Fibroblast of skin of left quadriceps (primary cell): ENCODE data around the gene ARID1B.

Experiments
- DNase-seq, 2 experiments: peaks; one replicate each; pipeline ENCODE4 v3.0.0-alpha.2; 2013; ENCODE audit warnings: low read depth in 2 of 2

ARID1B gene

GRCh38 chr6:156773935-156774852, 3.0 kb upstream of the ARID1B start:
- DNase-seq = no peak

GRCh38 chr6:156774863-156775405, 2.2 kb upstream of the ARID1B start:
- no peak for DNase-seq

DNA sequence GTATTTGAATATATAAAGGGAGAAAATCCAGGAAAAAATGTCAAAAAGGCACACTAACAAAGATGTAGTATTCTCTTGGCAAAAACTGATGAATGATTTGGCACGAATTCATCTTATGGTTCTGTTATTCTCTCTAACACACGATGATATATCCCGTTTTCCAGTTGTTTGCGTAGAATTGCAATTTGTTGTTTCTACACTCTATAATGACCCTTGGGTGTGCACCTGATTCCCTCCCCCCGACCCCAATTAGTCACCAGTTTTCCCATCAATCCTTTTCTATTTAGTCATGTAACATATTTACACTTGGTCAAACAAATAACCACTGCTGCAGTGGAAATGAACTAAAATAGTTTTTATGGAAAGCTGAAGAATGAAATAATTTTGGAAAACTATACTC, 1.5 kb upstream of the ARID1B start:
- no peak for DNase-seq

GRCh38 chr6:156776470-156776839, 723 bp upstream of the ARID1B start:
- no peak for DNase-seq

DNA sequence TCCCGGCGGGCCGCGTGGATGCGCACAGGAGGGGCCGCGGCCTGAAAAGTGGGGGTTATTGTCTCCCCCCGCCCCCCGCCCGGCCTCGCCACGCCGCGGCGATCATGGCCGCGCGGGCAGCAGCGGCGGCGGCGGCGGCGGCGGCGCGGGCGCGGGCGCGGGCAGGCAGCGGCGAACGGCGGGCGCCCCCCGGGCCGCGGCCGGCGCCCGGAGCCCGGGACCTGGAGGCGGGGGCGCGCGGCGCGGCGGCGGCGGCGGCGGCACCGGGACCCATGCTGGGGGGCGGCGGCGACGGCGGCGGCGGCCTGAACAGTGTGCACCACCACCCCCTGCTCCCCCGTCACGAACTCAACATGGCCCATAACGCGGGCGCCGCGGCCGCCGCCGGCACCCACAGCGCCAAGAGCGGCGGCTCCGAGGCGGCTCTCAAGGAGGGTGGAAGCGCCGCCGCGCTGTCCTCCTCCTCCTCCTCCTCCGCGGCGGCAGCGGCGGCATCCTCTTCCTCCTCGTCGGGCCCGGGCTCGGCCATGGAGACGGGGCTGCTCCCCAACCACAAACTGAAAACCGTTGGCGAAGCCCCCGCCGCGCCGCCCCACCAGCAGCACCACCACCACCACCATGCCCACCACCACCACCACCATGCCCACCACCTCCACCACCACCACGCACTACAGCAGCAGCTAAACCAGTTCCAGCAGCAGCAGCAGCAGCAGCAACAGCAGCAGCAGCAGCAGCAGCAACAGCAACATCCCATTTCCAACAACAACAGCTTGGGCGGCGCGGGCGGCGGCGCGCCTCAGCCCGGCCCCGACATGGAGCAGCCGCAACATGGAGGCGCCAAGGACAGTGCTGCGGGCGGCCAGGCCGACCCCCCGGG, 637 bp downstream of the ARID1B start:
- no peak for DNase-seq

- DNase-seq = no peak
These were observed 1.5 kb downstream of the ARID1B start for GRCh38 chr6:156778454-156779205.

DNA sequence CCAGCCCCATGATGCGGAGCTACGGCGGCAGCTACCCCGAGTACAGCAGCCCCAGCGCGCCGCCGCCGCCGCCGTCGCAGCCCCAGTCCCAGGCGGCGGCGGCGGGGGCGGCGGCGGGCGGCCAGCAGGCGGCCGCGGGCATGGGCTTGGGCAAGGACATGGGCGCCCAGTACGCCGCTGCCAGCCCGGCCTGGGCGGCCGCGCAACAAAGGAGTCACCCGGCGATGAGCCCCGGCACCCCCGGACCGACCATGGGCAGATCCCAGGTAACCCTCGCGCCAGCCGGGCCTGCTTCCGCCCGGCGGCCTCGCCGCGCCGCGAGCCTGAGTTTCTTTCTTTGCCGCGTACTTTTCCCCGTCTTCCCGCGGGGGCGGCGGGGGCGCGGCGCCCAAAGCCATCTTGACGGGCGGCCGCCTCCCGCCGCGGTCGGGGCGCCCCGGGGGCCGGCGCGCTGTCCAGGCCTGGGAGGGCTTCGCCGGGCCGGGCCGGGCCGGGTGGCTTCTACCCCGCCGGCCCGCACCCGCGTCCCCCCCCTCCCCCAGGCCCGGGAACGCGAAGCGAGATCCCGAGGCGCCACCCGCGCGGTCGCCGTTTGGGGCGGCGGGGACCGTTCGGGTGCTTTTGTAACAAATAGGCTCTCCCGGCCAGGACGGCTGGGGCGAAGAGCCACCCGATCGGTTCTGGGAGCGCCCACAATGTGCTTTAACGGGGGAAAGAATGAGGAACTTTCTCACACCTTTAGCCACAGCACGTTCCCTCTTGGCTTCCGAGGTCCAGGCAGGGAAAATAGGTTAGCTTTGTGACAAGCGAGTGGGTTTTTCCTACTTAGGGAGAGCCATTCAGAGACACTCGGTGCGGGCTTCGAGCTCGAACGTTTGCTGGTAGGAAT, 2.3 kb downstream of the ARID1B start:
- no peak for DNase-seq

DNA sequence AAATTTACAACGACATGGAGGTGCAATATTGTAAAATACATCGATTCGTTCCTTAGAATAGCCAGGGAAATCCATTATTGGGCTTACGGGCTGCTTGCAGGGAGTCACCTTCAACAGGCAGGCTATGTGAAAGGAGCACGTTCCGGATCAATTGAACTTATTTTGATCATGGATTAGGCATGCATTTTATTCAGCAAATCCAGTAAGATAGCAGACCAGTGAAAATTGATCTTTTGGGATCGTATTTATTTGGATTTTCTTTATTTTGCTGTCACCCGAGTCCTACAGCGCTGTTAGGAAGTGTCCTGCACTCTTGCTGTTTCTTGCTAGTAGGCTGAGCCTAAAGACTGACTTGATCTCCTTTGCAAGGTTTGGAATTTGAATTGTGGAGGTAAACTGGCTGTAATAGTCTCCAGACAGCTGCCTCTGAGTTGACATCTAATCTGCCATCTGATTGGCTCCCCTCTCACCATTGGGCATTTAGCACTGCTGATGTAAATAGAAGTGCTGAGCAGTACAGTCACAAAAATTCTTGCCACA, 3.0 kb downstream of the ARID1B start:
- DNase-seq = peak; percentile 82 to 86

DNA sequence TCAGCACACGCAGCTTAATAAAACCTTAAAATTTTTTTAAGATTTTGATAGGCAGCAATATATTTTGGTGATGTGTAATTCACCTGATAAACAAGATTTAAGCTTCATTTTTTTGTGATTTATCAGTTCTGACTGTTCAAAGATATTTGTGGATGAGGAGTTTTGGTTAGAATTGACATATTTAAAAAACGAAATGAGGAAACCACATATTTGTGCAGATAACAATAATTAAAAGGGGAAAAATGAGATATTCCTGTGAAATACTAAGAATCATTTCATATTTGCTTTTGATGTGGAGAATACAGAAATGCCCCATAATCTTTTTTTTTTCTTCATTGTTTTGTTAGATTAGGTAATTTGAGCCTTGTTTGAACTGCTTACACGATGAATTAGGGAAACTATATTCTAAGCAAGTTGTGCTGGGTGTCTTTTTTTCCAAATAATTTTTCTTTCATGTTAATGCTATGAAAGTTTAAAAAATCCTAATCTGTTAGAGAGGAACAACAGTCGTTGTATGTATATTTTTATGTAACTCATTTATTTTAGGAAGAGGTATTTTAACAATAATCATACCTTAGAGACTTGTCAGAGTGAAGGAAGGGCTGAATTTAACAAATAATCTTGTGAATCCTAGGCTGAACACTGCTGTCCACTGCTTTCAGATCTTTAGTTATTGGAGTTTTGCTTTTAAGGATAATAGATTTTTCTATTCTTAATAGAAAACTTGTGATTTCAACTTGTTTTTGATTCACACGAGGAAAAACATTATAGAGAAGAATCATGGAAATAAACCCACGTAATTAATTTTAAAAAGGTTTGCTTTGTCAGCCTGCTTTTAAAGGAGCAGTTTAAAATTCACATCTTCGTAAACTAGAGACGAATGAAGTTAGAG, 4.0 kb downstream of the ARID1B start:
- no peak for DNase-seq

DNA sequence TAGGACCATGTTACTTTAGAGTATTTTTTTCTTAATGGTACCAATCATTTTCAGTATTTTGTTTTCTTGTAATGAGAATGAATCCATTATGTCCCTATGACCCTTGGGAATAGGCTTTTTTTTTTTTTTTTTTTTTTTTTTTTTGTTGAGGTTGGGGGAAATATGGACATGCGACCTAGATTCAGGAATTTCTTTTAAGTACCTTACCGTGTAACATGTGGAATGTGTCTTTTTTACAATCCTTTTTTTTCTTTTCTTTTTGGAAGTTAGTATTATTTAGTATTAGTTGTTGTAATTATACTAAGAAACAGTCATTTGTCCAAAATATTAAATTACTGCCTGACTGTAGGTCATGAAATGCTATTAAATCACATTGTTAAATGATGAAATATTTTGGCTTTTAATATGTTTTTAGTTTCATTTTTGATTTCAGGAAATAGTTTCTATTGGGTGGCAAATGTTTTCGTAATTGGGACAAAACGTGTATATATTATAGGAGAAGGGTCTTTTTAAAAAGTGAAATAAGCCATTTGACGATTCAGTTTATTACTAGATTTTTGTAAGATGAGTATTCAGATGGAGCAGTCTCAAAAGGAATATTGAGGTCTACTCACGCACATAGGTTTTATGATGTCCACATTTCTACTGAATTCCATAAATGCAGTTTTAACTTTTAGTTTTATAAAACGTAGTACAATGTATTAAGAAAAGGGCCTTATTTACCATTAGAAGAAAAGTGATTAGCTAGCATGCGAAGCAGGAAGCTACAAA, 4.9 kb downstream of the ARID1B start:
- DNase-seq = no peak

DNA sequence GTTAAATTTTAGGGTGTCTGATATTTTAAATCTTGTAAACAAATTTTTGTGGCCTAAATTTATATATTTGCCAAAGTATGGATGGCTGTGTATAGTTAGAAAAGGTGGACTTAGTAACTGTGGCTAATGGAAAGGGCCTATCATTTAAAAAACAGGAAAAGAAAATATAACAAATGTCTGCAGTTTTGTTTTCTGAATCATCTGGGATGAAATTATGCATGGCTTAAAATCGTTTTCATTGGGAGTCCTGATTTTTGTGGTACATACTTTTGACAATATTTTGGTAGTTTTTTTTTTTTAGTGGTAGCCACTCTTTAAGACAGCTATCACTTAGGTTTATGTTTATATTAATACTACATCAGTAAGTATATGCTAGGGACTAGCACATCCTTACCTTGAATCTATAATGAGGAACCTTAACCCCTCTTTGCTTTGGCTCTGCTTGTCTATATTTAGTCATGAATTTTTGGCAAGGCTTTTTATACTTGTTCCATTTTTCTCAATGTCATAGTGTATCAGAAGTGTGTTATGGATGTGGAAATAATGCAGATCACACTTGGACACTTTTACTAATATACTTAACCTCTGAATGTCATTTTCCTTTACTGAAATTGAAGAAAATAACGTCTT, 5.6 kb downstream of the ARID1B start:
- DNase-seq = no peak

GRCh38 chr6:156783958-156784357, 6.8 kb downstream of the ARID1B start:
- DNase-seq = no peak

DNA sequence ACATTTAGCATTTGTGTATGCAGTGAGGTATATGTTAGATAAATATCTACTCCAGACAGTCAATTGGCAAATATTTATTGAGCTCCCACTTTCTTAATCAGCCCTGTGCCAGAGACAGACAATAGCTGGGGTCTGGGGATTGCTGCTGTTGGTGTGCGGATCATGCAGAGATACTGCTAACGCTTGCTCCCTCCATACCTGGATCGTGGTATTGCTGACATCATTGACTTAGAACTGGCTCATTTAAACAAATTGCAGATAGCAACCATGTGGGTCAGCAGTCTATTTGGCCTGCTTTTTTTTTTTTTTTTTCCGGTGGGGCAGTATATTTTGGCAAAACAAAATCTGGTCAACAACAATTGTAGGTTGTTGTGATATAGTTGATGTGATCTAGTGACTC, 9.5 kb downstream of the ARID1B start:
- no peak for DNase-seq

DNA sequence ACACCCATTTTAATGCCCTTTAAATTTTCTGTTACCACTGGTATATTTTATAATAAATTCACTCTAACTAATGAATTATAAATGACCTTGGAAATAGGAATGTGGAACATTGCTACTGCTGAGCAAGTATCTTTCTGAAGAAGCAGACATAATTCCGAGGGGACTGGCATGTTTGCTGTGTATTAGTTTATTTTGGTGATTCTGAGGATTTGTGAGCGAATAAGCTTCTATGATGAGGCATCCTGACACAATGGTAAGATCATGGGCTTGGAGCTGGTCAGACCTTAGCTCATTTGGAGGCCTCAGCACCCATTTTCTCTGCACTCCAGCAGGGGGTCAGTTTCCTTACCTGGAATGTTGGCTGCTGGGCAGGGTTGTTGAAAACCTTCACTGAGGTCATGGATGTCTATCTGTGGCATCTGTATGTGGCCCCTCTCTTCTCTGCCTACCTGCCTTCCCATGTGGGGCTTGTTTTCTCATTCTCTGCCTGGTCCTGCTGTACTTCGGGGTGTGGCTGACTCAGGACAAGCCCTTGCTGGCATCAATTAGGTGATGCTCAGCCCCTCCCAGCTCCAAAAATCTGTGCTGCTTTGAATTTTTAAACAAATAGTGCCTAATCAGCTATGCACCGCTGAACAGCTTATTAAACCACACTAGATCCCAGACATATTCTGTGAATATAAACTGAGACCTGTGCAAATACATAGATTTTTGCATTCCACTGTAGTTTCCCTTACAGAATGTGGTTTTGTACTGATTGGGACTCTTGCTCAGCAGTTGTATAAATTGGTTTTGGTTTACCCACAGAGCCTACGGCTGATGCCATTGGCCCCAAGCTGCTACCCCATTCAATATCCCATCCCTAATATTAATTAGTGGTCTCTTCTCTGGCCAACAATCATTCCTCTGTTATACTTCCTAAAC, 10.7 kb downstream of the ARID1B start:
- DNase-seq = no peak

DNA sequence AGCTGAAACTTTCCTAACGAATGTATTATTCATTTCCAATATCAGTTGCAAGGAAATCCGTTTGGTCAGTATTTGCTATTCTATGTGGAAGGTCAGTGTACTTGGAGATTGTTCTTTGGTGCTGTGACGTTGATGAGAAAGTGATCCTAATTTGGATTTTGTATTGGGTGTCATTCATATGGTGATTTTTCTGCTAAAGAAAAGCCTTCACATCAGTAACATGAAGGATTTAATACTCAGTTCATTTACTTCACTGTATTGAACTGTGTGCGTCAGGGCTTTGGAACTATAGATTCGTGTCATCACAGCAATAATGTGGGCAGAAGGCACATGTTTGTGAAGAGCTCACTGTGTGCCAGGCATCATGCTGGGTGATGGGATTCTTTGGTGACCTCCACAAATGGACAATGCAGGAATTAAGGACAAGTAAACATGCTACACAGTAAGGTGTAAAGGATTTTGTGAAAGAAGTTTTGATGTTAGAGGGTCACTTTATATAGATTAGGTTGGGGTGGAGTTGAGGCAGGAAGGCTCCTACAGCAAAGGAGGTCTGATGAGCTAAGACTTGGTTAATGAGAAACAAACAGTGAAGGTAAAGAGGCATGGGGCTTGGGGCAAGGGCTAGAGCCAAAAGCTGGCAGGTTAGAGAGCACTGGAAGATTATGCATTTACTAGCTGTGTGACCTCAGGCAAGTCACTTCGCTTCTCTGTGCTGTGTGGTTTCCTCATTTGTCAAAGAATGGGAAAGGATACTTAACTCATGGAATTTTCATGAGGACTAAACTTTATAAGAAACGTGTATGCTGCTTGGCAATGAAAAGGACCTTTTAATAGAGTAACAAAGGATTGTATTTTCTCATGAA, 12.1 kb downstream of the ARID1B start:
- DNase-seq = no peak

DNA sequence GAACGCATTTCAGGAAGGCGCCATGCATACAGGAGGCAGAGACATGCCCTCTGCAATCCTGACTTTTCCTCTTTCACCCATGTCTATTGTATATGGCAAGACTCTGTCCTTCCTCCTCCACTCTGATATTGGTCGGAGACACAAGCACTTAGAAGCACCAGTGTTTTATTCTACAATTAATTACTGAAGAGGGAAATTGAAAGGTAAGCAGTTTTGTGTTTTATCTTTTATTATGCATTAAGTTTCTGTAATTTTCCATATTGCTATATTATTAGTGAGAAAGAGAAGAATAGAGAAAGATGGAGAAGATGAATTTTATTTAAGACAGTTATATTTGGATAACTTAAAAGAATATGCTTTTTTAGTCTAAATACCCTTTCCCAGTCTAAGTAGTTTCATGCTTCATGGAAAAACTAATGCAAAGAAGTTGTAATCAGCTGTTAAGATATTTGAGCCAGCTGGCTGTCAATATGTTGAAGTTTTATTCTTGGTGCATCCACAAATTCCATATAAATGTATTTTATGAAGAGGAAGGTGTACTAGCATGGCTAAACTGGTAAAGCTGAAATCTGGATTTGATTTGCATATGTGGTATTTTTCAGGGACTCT, 13.6 kb downstream of the ARID1B start:
- DNase-seq = no peak
